Pancreas (tissue), 10 donors: ENCODE measurements around the gene THSD7B. TPM values are rescaled to one million over a fixed set of nuclear protein-coding genes. Genes with fewer than 3 reads are reported as not detected.

Source experiments
- ATAC-seq, 4 donors: fragments of 200-7000 bp; cut with Tn5 transposase; one replicate each; pipeline versions ENCODE4 v1.8.0 to v1.9.1; 2020; ENCODE audit warnings: mild to moderate bottlenecking in 4 of 4, moderate library complexity in 4 of 4
- DNase-seq, 6 donors: peaks; one replicate each; pipeline ENCODE4 v3.0.0-alpha.2; 2020
- FAIRE-seq: peaks from 2 replicates; lab custom pipeline; 2012; peaks lifted over from hg19 to GRCh38; lab: Jason Lieb, UNC
- H3K27ac ChIP-seq, 4 donors: fragments of 200-600 bp; sonication (generic); 1 replicate in 3 of 4; 2 replicates in 1 of 4; pipeline versions ENCODE4 v1.5.0 to v1.8.0; 2020
- H3K27me3 ChIP-seq, 4 donors: fragments of 200-600 bp; one replicate each; pipeline ENCODE4 v1.8.0; 2021
- H3K36me3 ChIP-seq, 3 donors: fragments of 200-600 bp; sonication (generic) in 1 of 3; one replicate each; pipeline versions ENCODE4 v1.5.0 to v1.8.0; 2020 to 2021
- H3K4me1 ChIP-seq, 3 donors: fragments of 200-600 bp; one replicate each; pipeline ENCODE4 v1.8.0; 2021
- H3K4me3 ChIP-seq, 4 donors: fragments of 200-600 bp; sonication (generic) in 2 of 4; one replicate each; pipeline versions ENCODE4 v1.5.0 to v1.8.0; 2020 to 2021
- H3K9me3 ChIP-seq, 4 donors: fragments of 200-600 bp; one replicate each; pipeline ENCODE4 v1.8.0; 2021
- WGBS, 2 donors: extraction: QIAGEN DNeasy Blood & Tissue Kit; methylation state at CpG; one replicate each; pipeline ENCODE4 v1.1.7; 2013; 5-methylcytosine and 5-hydroxymethylcytosine counted together
- intact Hi-C, 3 donors: fragments of 100-400 bp; cut with DNase I; formaldehyde crosslinking; loops; one replicate each; pipeline versions ENCODE4 v1.11.1 to v1.14.2; 2022
- polyA plus RNA-seq, 2 donors: library from polyadenylated mRNA; stranded (reverse); fragments of 200-250 nt; gene quantifications; one replicate each; pipeline ENCODE4 v1.2.3, GENCODE V29; 2013
- total RNA-seq, 6 donors: library from RNA; stranded (reverse); fragmentation: NEBNext Ultra II Directional in 4 of 6; extraction: Animal tissue kit (Norgen Biotek cat#: 25700) in 4 of 6; gene quantifications; one replicate each; pipeline versions ENCODE4 v1.2.1 to v1.2.4, GENCODE V29; 2021 to 2023
- TF ChIP-seq, protein P1 (sequence below), 4 donors: fragments of 200-600 bp; sonication (generic) in 3 of 4; IDR thresholded peaks; one replicate each; pipeline versions ENCODE4 v1.5.0 to v1.8.0; 2021; ENCODE audit warnings: antibody characterized with exemption in 4 of 4
- donor health status: healthy with polysubstance abuse.
- donor health status: DM: no; HTN: no; CAD: no; lungs with moderate emphysema.
- donor health status: DM: no; HTN: no; CAD: no.
- donor health status: control.
- donor health status: control.
- donor health status: Bipolar disorder and iron deficiency.
- donor health status: DM: yes; HTN: yes; CAD: no.
- donor health status: DM: no; HTN: no; CAD: no.
- donor health status: DM: no; HTN: no; CAD: no.
- donor health status: DM: yes; HTN: yes; CAD: no.

THSD7B gene
- total and polyA plus RNA-seq, 8 donors, result 0.02 to 0.18 (median 0.07) TPM; not detected in 4

DNA sequence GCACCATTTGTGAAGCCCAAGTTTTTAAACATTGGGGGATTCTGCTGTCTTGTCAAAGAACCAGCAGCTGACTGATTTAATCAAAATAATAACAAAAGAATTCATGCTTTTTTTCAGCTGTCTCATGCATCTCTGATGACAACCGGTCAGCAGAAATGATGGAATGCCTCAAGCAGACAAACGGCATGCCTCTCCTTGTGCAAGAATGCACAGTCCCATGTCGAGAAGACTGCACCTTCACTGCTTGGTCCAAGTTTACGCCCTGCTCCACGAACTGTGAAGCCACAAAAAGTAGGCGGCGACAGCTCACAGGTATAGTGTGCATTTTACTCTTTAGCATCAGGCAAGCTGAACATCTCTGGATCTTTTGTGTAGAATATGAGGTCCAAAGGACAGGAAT, 640.2 kb downstream of the THSD7B start:
- Histone ChIP-seq H3K9me3 (no peaks in the 10 kb centered on the region), H3K27ac (no peak overlapping the region), H3K4me1 (no peaks in the 10 kb centered on the region), H3K4me3 (no peak overlapping the region), H3K36me3 (no peaks in the 10 kb centered on the region), H3K27me3 (no peaks in the 10 kb centered on the region)
- DNase-seq, result no peak
- ATAC-seq, result no peak
- TF ChIP-seq, protein P1, sequence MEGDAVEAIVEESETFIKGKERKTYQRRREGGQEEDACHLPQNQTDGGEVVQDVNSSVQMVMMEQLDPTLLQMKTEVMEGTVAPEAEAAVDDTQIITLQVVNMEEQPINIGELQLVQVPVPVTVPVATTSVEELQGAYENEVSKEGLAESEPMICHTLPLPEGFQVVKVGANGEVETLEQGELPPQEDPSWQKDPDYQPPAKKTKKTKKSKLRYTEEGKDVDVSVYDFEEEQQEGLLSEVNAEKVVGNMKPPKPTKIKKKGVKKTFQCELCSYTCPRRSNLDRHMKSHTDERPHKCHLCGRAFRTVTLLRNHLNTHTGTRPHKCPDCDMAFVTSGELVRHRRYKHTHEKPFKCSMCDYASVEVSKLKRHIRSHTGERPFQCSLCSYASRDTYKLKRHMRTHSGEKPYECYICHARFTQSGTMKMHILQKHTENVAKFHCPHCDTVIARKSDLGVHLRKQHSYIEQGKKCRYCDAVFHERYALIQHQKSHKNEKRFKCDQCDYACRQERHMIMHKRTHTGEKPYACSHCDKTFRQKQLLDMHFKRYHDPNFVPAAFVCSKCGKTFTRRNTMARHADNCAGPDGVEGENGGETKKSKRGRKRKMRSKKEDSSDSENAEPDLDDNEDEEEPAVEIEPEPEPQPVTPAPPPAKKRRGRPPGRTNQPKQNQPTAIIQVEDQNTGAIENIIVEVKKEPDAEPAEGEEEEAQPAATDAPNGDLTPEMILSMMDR (IDR thresholded peaks at IDR 0.05), result no peak
- intact Hi-C loops, result no loop called here
- FAIRE-seq, result no peak
- 58 to 73% methylated on average over 7 of the region's 7 CpGs for WGBS, 2 donors

DNA sequence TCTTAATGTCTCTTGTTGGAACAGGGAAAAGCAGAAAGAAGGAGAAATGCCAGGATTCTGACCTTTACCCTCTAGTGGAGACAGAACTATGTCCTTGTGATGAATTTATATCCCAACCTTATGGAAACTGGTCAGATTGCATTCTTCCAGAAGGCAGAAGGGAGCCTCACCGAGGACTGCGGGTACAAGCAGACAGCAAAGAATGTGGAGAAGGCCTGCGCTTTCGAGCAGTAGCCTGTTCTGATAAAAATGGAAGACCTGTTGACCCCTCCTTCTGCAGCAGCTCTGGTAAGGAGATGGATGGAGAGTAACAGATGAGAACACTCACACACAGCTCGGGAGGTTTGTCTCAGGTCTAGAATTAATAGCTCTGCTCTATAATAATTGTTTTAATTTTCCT, 646.2 kb downstream of the THSD7B start:
- Histone ChIP-seq H3K4me1 (no peaks in the 10 kb centered on the region), H3K27ac (no peak overlapping the region), H3K9me3 (no peaks in the 10 kb centered on the region), H3K36me3 (no peaks in the 10 kb centered on the region), H3K27me3 (no peaks in the 10 kb centered on the region), H3K4me3 (no peak overlapping the region)
- ATAC-seq (no peak), DNase-seq (no peak), FAIRE-seq (no peak)
- intact Hi-C loops, result no loop called here
- 17 to 20% methylated on average over 5 of the region's 5 CpGs for WGBS, 2 donors
- TF ChIP-seq, protein P1 (IDR thresholded peaks at IDR 0.05), result no peak

DNA sequence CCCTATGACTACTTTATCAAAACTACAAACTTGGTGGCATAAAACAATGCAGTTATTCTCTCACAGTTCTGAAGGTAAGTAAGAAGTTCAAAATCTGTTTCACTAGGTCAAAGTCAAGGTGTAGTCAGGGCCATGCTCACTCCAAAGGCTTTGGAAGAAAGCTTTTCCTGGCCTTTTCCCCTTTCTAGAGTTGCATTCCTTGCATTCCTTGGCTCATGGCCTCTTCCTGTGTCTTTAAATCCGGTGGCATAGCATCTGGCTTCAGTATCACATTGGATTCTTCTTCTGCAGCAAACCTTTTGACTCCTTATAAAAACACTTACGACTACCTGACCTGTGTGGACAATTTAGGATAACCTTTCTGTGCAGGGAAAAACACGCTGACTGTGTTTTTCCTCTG, 655.4 kb downstream of the THSD7B start:
- intact Hi-C loops, result no loop called here
- 30 to 41% methylated on average over 3 of the region's 3 CpGs for WGBS, 2 donors
- no peak for ATAC-seq

DNA sequence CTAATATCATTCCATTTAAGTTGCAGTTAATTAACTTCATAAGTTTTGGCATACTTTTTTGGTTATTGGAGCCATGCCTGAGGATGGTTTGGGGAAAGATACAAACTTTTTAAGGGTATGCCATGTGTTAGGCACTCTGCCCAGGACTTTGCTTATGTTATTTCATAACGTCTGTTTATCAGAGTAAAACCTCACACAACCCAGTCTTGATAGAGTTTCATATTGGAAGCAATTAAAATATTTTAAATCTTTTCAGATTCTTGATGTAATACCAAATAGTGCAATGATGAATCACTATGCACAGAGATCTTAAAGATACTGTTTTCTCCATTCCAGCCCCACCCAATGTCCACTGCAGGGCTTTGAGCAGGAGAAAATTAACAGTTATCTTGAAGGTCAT, 669.8 kb downstream of the THSD7B start:
- H3K27ac ChIP-seq, result no peak overlapping the region
- ATAC-seq (no peak), DNase-seq (no peak), FAIRE-seq (no peak)
- TF ChIP-seq, protein P1 (IDR thresholded peaks at IDR 0.05), result no peak
- H3K9me3 ChIP-seq, result no peaks in the 10 kb centered on the region
- no peaks in the 10 kb centered on the region for H3K36me3 ChIP-seq
- WGBS, 2 donors, result 14 to 29% methylated on average over 1 of the region's 1 CpG
- no peaks in the 10 kb centered on the region for H3K27me3 ChIP-seq
- H3K4me1 ChIP-seq, result no peaks in the 10 kb centered on the region
- no peak overlapping the region for H3K4me3 ChIP-seq
- intact Hi-C loops, result no loop called here

More for the DNA sequence above, 655.4 kb downstream of the THSD7B start:
- H3K27me3 ChIP-seq, result no peaks in the 10 kb centered on the region
- DNase-seq, result no peak
- H3K4me1 ChIP-seq, result no peaks in the 10 kb centered on the region
- H3K9me3 ChIP-seq, result no peaks in the 10 kb centered on the region
- no peak overlapping the region for H3K4me3 ChIP-seq
- TF ChIP-seq, protein P1 (IDR thresholded peaks at IDR 0.05), result no peak
- no peak overlapping the region for H3K27ac ChIP-seq
- FAIRE-seq, result no peak
- no peaks in the 10 kb centered on the region for H3K36me3 ChIP-seq

DNA sequence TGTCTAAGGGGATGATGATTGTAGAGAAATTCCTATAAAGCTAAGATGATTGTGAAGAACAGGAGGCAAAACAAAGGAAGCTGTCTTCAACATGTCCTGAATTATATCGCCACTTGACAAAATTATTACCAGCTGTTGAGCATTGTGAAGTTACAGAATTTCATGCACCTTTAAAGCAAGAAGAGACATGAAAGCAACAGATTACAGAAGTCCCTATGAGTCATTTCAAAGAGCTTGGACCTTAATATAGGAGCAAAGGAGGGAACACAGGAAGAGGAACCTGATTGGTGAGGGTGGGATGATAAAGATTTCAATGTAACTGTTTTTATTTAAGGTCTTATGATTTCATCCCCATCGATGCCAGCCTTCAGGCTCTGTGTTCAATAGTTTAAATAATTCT, 672.0 kb downstream of the THSD7B start:
- ATAC-seq, result no peak
- Histone ChIP-seq H3K27ac (no peak overlapping the region), H3K36me3 (no peaks in the 10 kb centered on the region), H3K4me3 (no peak overlapping the region), H3K4me1 (no peaks in the 10 kb centered on the region), H3K9me3 (no peaks in the 10 kb centered on the region), H3K27me3 (no peaks in the 10 kb centered on the region)
- intact Hi-C loops, result no loop called here
- no peak for FAIRE-seq
- 40 to 48% methylated on average over 2 of the region's 2 CpGs for WGBS, 2 donors
- DNase-seq, result no peak
- TF ChIP-seq, protein P1 (IDR thresholded peaks at IDR 0.05), result no peak
